HFF-Myc (cell line): ENCODE measurements around the gene AP1AR.

Experiments
- DNase-seq: peaks from one replicate; pipeline ENCODE4 v3.0.0-alpha.2; 2011; ENCODE audit warnings: low read depth; ENCODE audit errors: extremely low read depth
- H3K4me3 ChIP-seq: replicated peaks from 2 replicates; pipeline ENCODE4 v1.5.1; 2011; ENCODE audit warnings: low read depth, mild to moderate bottlenecking, control low read depth, low read length
- CTCF ChIP-seq: IDR thresholded peaks from 2 replicates; pipeline ENCODE4 v1.5.1; 2012; ENCODE audit warnings: mild to moderate bottlenecking, low read depth, low read length, control low read depth; ENCODE audit errors: missing control alignments

Gene AP1AR

GRCh38 chr4:112231779-112232713, at the start of gene AP1AR:
TSS of gene AP1AR (plus strand) at chr4:112231787. CDS start at chr4:112232092, 305 bp downstream.
- peak within 1 kb of the TSS; percentile 89 for H3K4me3 ChIP-seq
- no peak for DNase-seq
- TF ChIP-seq CTCF: peak; percentile 18

GRCh38 chr4:112182604-112183003, 49.0 kb upstream of the AP1AR start:
- no peak for TF ChIP-seq CTCF
- no peak for DNase-seq

GRCh38 chr4:112183252-112183651, 48.3 kb upstream of the AP1AR start:
- DNase-seq: no peak
- no peak overlapping the region for H3K4me3 ChIP-seq
- no peak for TF ChIP-seq CTCF

More at GRCh38 chr4:112182604-112183003, 49.0 kb upstream of the AP1AR start:
- no peak overlapping the region for H3K4me3 ChIP-seq

GRCh38 chr4:112184438-112184837, 47.1 kb upstream of the AP1AR start:
- no peak overlapping the region for H3K4me3 ChIP-seq
- no peak for TF ChIP-seq CTCF
- DNase-seq: no peak

GRCh38 chr4:112185334-112185733, 46.3 kb upstream of the AP1AR start:
- H3K4me3 ChIP-seq: no peak overlapping the region
- DNase-seq: no peak
- no peak for TF ChIP-seq CTCF

- no peak for DNase-seq
- H3K4me3 ChIP-seq: no peak overlapping the region
- TF ChIP-seq CTCF: no peak
Observed at GRCh38 chr4:112185740-112186670, 45.6 kb upstream of the AP1AR start.
